ENCODE measurements around the gene PRR22.

The PRR22 gene

GRCh38 chr19:5811117-5811516, 26.6 kb upstream of the PRR22 start:
- no peak for DNase-seq

GRCh38 chr19:5809469-5809868, 24.9 kb upstream of the PRR22 start:
- no peak for DNase-seq

- no peak for DNase-seq
These were observed 24.5 kb upstream of the PRR22 start for GRCh38 chr19:5809053-5809452.

- no peak for DNase-seq
These were observed 23.7 kb upstream of the PRR22 start for GRCh38 chr19:5808120-5808816.

- no peak for DNase-seq
These were observed 22.4 kb upstream of the PRR22 start for GRCh38 chr19:5806905-5807304.

- no peak for DNase-seq
These were observed 21.6 kb upstream of the PRR22 start for GRCh38 chr19:5806133-5806489.

- DNase-seq = peak; percentile 70 to 72
These were observed 21.1 kb upstream of the PRR22 start for GRCh38 chr19:5805462-5806132.

GRCh38 chr19:5804516-5805461, 20.2 kb upstream of the PRR22 start, which contains the start of gene NRTN:
Gene NRTN, plus strand, starts transcription at chr19:5805067. Its CDS starts 19,099 bp downstream, at chr19:5824166.
- DNase-seq = peak; percentile 36 to 48

GRCh38 chr19:5803752-5804515, 19.4 kb upstream of the PRR22 start:
- peak; percentile 84 to 87 for DNase-seq

- no peak for DNase-seq
These were observed 18.9 kb upstream of the PRR22 start for GRCh38 chr19:5803441-5803751.

GRCh38 chr19:5801796-5802619, 17.5 kb upstream of the PRR22 start:
- no peak for DNase-seq

GRCh38 chr19:5800361-5801270, 16.1 kb upstream of the PRR22 start:
- DNase-seq = no peak

GRCh38 chr19:5799247-5800241, 15.0 kb upstream of the PRR22 start:
- peak in 1 of 2 experiments; percentile 29 for DNase-seq

- DNase-seq = no peak
These were observed 13.7 kb upstream of the PRR22 start for GRCh38 chr19:5798244-5798643.

GRCh38 chr19:5795382-5795919, 10.9 kb upstream of the PRR22 start:
- DNase-seq = no peak

GRCh38 chr19:5793188-5793587, 8.6 kb upstream of the PRR22 start:
- DNase-seq = no peak

- DNase-seq = no peak
These were observed 7.7 kb upstream of the PRR22 start for GRCh38 chr19:5792224-5792623.

- DNase-seq = peak; percentile 96 to 98
These were observed 6.3 kb upstream of the PRR22 start, which contains the start of gene DUS3L for GRCh38 chr19:5790559-5791520. Gene DUS3L, minus strand, starts transcription at chr19:5791163. Its CDS starts 22 bp downstream, at chr19:5791141.
